Smooth muscle cell of the brain vasculature (primary cell): ENCODE measurements around the gene GNAO1.
"Not testable (repeated sequence)": the region's sequence is repeated elsewhere in the genome, so short reads cannot be mapped to it uniquely, and the experiment has no call there.

Experiments used
- DNase-seq: peaks from one replicate; pipeline ENCODE4 v3.0.0-alpha.2; 2012; ENCODE audit warnings: low read depth, low spot score

Gene GNAO1

GRCh38 chr16:56363181-56363716 lies 172.0 kb downstream of the GNAO1 start:
- no peak for DNase-seq

GRCh38 chr16:56363781-56364565 lies 172.7 kb downstream of the GNAO1 start:
- DNase-seq, result no peak

DNA sequence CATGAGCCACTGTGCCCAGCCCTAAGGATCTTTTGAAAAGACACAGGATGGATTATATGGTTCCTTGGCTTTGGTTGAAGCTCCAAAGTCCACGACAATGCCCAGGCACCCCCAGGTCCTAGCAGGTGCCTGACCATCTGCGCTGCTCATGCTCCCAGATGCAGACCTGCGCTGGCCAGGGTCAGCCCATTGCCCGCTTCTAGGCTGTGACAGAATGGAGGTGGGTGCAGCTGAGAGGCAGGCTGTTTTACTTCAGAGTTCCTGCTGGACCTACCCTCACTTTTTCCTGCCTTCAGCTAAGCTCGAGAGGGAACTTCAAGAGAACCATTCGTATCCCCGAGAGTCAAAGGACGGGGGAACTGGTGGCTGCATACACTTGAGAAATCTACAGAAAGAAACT lies 173.6 kb downstream of the GNAO1 start:
- DNase-seq, result no peak

DNA sequence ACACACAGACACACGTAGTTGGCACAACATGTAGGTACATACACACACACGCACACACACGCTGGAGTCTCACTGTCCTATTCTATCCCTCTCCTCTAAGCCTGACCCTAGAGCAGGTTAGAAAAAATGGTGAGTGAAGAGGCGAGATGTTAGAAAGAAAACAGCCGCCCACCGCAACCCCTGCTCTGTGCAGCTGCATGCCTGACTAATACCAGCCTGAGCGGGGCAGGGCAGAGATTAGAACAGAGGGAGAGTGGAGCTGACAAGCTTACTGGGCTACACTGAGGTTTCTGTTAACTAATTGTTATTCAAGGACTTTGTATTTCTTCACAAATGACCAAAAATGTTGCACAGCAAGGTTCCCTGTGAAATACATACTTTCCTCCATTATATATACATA lies 174.3 kb downstream of the GNAO1 start:
- no peak for DNase-seq

- DNase-seq, result no peak
Observed at GRCh38 chr16:56366945-56367344, 175.7 kb downstream of the GNAO1 start.

GRCh38 chr16:56367764-56368163 lies 176.5 kb downstream of the GNAO1 start:
- no peak for DNase-seq

DNA sequence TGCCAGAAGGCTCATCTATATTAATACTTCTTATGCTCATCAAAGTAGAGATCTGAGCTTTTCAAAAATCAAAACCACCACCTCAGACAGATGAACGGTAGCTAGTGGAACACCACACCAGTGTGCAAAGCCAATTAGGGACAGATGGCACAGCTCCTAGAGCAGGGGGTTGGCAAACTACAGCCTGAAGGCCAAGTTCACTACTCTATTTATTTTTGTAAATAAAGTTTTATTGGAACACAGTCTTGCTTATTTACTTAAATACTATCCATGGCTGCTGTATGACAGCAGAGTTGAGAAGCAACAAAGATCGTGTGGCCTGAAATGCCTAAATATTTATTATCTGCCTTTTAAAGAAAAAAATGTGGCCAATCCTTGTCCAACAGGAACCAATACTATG lies 177.3 kb downstream of the GNAO1 start:
- DNase-seq, result no peak

- DNase-seq, result no peak
Observed at GRCh38 chr16:56369202-56369601, 177.9 kb downstream of the GNAO1 start.

GRCh38 chr16:56370185-56370874 lies 179.0 kb downstream of the GNAO1 start:
- DNase-seq, result no peak

GRCh38 chr16:56370875-56371659 lies 179.8 kb downstream of the GNAO1 start:
- no peak for DNase-seq

- DNase-seq, result no peak
Observed at GRCh38 chr16:56371660-56371937, 180.3 kb downstream of the GNAO1 start.

DNA sequence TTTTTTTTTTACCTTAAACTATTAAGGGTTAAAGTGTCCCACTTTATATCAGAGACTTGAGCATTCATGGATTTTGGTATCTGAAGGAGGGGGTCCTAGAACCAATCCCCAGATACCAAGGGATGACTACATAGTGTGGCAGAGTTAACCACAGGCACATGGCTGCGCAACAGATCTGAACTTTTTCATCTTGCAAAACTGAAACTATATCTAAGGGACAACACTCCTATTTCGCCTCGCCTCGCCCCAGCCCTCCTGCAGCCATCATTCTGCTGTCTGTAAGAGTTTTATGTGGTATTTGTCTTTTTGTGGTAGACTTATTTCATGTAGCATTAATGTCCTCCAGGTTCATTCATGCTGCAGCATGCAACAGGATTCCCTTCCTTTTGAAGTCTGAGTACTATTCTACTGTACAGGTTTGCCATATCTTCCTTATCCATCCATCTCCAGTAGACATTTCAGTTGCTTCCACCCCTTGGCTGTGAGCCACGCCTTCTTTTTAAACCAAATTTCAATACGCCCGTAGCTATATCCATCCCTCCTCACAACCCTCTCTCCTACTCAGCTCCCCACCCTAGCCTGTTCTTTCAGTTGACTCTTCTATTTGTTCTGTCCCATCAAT lies 180.8 kb downstream of the GNAO1 start:
- no peak for DNase-seq

- no peak for DNase-seq
Observed at GRCh38 chr16:56373003-56373402, 181.7 kb downstream of the GNAO1 start.

- DNase-seq, result not testable (repeated sequence)
Observed at GRCh38 chr16:56375792-56376191, 184.5 kb downstream of the GNAO1 start.

GRCh38 chr16:56379044-56379443 lies 187.8 kb downstream of the GNAO1 start:
- DNase-seq, result not testable (repeated sequence)

DNA sequence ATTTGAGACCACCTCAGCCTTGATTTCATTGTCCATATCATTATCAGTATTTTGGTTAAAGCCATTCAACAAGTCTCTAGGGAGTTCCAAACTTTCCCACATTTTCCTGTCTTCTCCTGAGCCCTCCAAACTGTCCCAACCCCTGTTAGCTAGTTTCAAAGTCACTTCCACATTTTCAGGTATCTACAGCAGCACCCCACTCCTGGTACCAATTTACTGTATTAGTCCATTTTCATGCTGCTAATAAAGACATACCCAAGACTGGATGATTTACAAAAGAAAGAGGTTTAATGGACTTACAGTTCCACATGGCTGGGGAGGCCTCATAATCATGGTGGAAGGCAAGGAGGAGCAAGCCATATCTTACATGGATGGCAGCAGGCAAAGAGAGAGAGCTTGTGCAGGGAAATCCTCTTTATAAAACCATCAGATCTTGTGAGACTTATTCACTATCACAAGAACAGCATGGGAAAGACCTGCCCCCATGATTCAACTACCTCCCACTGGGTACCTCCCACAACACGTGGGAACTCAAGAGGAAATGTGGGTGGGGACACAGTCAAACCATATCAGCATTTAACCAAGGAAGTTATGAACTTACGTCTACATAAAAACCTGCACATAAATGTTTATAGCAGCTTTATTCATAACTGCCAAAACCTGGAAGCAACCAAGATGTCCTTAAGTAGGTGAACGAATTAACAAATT lies 189.6 kb downstream of the GNAO1 start:
- not testable (repeated sequence) for DNase-seq

GRCh38 chr16:56382459-56382858 lies 191.2 kb downstream of the GNAO1 start:
- DNase-seq, result no peak

- DNase-seq, result no peak
Observed at GRCh38 chr16:56382901-56383355, 191.6 kb downstream of the GNAO1 start.

DNA sequence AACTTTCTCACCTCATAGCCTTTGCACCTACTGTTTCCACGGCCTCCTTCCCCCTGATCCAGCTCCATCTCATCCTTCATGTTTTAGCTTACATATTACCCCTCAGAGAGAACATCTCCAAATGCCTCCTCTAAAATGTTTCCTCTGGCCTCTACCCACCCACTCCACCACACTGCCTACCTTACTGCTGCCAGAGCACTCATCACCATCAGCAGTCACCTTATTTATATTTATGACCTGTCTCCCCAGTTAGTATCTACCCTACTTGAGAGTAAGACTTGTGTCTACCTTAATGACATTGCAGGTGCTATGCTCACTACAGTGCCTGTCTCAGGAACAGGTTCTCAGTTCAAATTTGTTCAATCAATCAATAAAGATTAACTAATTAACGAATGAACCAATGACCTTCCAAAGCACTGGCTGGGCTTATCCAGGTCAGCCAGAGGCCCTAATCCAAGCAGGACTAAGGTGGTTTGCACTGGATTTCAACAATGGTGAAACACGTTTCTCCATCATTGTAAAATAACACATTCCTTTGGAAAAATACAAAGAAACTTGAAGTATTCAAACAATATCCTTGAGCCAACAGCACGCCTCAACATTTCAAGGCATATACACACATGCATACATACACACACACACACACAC lies 192.9 kb downstream of the GNAO1 start:
- no peak for DNase-seq

DNA sequence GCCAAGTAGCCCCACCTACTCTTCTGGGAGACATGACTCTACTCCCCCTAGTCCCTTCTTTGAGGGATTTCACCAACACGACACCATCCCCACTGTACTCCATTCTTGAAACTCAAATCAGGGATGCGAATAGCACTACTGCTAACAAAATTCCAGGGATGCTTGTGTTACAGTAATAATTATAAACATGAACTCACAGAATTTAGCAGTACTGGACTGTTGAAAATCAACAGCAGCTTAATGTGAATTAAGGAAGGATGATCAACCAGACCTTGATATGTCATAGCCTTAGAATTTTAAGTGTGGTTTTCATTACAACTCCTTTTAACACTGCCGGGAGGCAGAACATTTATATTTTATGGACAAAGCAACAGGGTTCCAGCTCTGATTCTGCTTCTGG lies 196.1 kb downstream of the GNAO1 start:
- no peak for DNase-seq

DNA sequence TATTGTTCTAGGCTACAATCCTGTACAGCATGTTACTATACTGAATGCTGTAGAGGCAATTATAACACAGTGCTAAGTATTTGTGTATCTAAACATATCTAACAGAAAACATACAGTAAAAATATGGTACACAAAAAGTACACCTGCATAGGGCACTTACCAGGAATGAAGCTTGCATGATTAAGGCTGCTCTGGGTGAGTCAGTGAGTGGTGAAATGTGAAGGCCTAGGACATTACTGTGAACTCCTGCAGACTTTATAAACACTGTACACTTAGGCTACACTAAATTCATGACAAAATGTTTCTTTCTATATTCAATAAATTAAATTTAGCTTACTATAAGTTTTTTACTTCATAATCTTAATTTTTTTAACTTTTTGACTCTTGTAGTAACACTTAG lies 196.9 kb downstream of the GNAO1 start:
- no peak for DNase-seq
